Testis (tissue), 2 donors: ENCODE results near the gene C1orf216.

Experiments used
- CTCF ChIP-seq, 3 experiments: fragments of 450-650 bp in 2 of 3; fragments of 200-600 bp in 1 of 3; sonication (generic) in 1 of 3; IDR thresholded peaks; one replicate each; pipeline ENCODE4 v1.5.1; 2016 to 2019; ENCODE audit warnings: antibody characterized with exemption in 3 of 3, mild to moderate bottlenecking in 2 of 3, moderate library complexity in 1 of 3
- POLR2A ChIP-seq: fragments of 450-650 bp; IDR thresholded peaks from one replicate; pipeline ENCODE4 v1.6.1; 2017; ENCODE audit warnings: antibody characterized with exemption, mild to moderate bottlenecking, moderate library complexity

GRCh38 chr1:35727434-35728040 is 8.9 kb upstream of the C1orf216 start:
- TF ChIP-seq CTCF (IDR thresholded peaks at IDR 0.05) (no peak), POLR2A (no peak)
